Left ventricle myocardium inferior (tissue), 1 donor: ENCODE results near the gene MORC3. TPM values are rescaled to one million over a fixed set of nuclear protein-coding genes. Genes with fewer than 3 reads are reported as not detected.
A peak's percentile ranks its signal among the peaks of the same experiment; 100 is the strongest.
"Not testable (repeated sequence)": the region's sequence is repeated elsewhere in the genome, so short reads cannot be mapped to it uniquely, and the experiment has no call there.

Source experiments
- DNase-seq: peaks from one replicate; pipeline ENCODE4 v3.0.0-alpha.2; 2020
- H3K27ac ChIP-seq: fragments of 200-600 bp; replicated peaks from 2 replicates; pipeline ENCODE4 v1.8.0; 2021
- H3K27me3 ChIP-seq: fragments of 200-600 bp; 2 replicates; pipeline ENCODE4 v1.8.0; 2021; ENCODE audit warnings: low read depth
- H3K36me3 ChIP-seq: fragments of 200-600 bp; 2 replicates; pipeline ENCODE4 v1.8.0; 2021
- H3K4me1 ChIP-seq: fragments of 200-600 bp; 2 replicates; pipeline ENCODE4 v1.8.0; 2021
- H3K4me3 ChIP-seq: fragments of 200-600 bp; 2 replicates; pipeline ENCODE4 v1.8.0; 2021; ENCODE audit warnings: mild to moderate bottlenecking, moderate library complexity
- H3K9me3 ChIP-seq: fragments of 200-600 bp; replicated peaks from 2 replicates; pipeline ENCODE4 v1.8.0; 2021
- CTCF ChIP-seq: fragments of 200-600 bp; IDR thresholded peaks from 2 replicates; pipeline ENCODE4 v1.8.0; 2021; ENCODE audit warnings: antibody characterized with exemption, mild to moderate bottlenecking, borderline replicate concordance
- intact Hi-C: fragments of 100-400 bp; cut with micrococcal nuclease; formaldehyde crosslinking; loops from one replicate; pipeline ENCODE4 v1.11.0; 2022
- total RNA-seq: library from RNA; stranded (reverse); fragmentation: NEBNext Ultra II Directional; extraction: Animal tissue kit (Norgen Biotek cat#: 25700); gene quantifications from one replicate; pipeline ENCODE4 v1.2.1, GENCODE V29; 2021
- donor health status: DM: no; HTN: yes; CAD: no; lungs with severe emphysema.

Gene MORC3
- total RNA-seq, 1 donor from 2014 or later = 19.4 TPM

GRCh38 chr21:36291509-36291908 is 28.5 kb upstream of the MORC3 start:
- H3K9me3 ChIP-seq = no peaks in the 10 kb centered on the region
- peaks cover 69% of the 10 kb centered on the region for H3K36me3 ChIP-seq
- H3K27ac ChIP-seq = no peak overlapping the region
- no peak for DNase-seq
- TF ChIP-seq CTCF = no peak
- no peaks in the 10 kb centered on the region for H3K4me1 ChIP-seq
- no peak overlapping the region for H3K4me3 ChIP-seq
- intact Hi-C loops = no loop called here
- no peaks in the 10 kb centered on the region for H3K27me3 ChIP-seq

GRCh38 chr21:36297406-36297937 is 22.5 kb upstream of the MORC3 start:
- peak overlapping the region; percentile 52 for H3K27ac ChIP-seq
- H3K9me3 ChIP-seq = no peaks in the 10 kb centered on the region
- H3K4me3 ChIP-seq = peak overlapping the region; percentile 24
- H3K27me3 ChIP-seq = no peaks in the 10 kb centered on the region
- no peak for DNase-seq
- no peak for TF ChIP-seq CTCF
- peaks cover 25% of the 10 kb centered on the region for H3K36me3 ChIP-seq
- H3K4me1 ChIP-seq = no peaks in the 10 kb centered on the region
- intact Hi-C loops = no loop called here

- no peak for DNase-seq
- no peak for TF ChIP-seq CTCF
- Histone ChIP-seq H3K36me3 (peaks cover 20% of the 10 kb centered on the region), H3K27me3 (no peaks in the 10 kb centered on the region), H3K4me1 (no peaks in the 10 kb centered on the region), H3K4me3 (peak overlapping the region; percentile 24), H3K9me3 (no peaks in the 10 kb centered on the region), H3K27ac (peak overlapping the region; percentile 52)
- intact Hi-C loops = no loop called here
Observed at GRCh38 chr21:36297938-36298572, 21.9 kb upstream of the MORC3 start.

- Histone ChIP-seq H3K4me1 (no peaks in the 10 kb centered on the region), H3K27ac (no peak overlapping the region), H3K27me3 (no peaks in the 10 kb centered on the region), H3K9me3 (peaks cover 26% of the 10 kb centered on the region), H3K4me3 (no peak overlapping the region), H3K36me3 (no peaks in the 10 kb centered on the region)
- DNase-seq = no peak
- TF ChIP-seq CTCF = no peak
- intact Hi-C loops = no loop called here
Observed at GRCh38 chr21:36306872-36307534, 13.0 kb upstream of the MORC3 start.

GRCh38 chr21:36310016-36310415 is 10.0 kb upstream of the MORC3 start:
- no peak overlapping the region for H3K27ac ChIP-seq
- no peaks in the 10 kb centered on the region for H3K4me1 ChIP-seq
- H3K36me3 ChIP-seq = no peaks in the 10 kb centered on the region
- intact Hi-C loops = no loop called here
- H3K4me3 ChIP-seq = no peak overlapping the region
- no peaks in the 10 kb centered on the region for H3K27me3 ChIP-seq
- peaks cover 35% of the 10 kb centered on the region for H3K9me3 ChIP-seq
- no peak for DNase-seq
- no peak for TF ChIP-seq CTCF

GRCh38 chr21:36313446-36313845 is 6.6 kb upstream of the MORC3 start:
- H3K36me3 ChIP-seq, H3K4me1 ChIP-seq, H3K4me3 ChIP-seq, H3K27ac ChIP-seq, intact Hi-C loops, H3K27me3 ChIP-seq, DNase-seq: not testable (repeated sequence)
- peaks cover 27% of the 10 kb centered on the region for H3K9me3 ChIP-seq

- H3K27me3 ChIP-seq, H3K4me3 ChIP-seq, H3K27ac ChIP-seq, intact Hi-C loops, H3K36me3 ChIP-seq, DNase-seq: not testable (repeated sequence)
- peaks cover 17% of the 10 kb centered on the region for H3K9me3 ChIP-seq
- peaks cover 14% of the 10 kb centered on the region for H3K4me1 ChIP-seq
Observed at GRCh38 chr21:36316045-36316444, 4.0 kb upstream of the MORC3 start.
